Astrocyte (in vitro differentiated cells and primary cell): ENCODE results near the gene UBTD1. TPM values are rescaled to one million over a fixed set of nuclear protein-coding genes. Genes with fewer than 3 reads are reported as not detected.

Experiments
- DNase-seq: peaks from one replicate; pipeline ENCODE4 v3.0.0-alpha.2; 2010; ENCODE audit warnings: low read depth
- FAIRE-seq: peaks from 2 replicates; lab custom pipeline; 2011; peaks lifted over from hg19 to GRCh38; lab: Jason Lieb, UNC
- H2AFZ ChIP-seq: 2 replicates; pipeline ENCODE4 v1.6.0; 2012; ENCODE audit warnings: low read depth, low read length, inconsistent platforms
- H3K27ac ChIP-seq: 2 replicates; pipeline ENCODE4 v1.5.1; 2011; ENCODE audit warnings: low read depth, low read length, inconsistent platforms
- H3K27me3 ChIP-seq: 2 replicates; pipeline ENCODE4 v1.6.0; 2011; ENCODE audit warnings: low read length, inconsistent platforms; ENCODE audit not compliant: insufficient read depth
- H3K36me3 ChIP-seq: 2 replicates; pipeline ENCODE4 v1.5.1; 2011; ENCODE audit warnings: low read length, inconsistent platforms; ENCODE audit not compliant: insufficient read depth
- H3K4me1 ChIP-seq: 2 replicates; pipeline ENCODE4 v1.5.1; 2011; ENCODE audit warnings: low read length, inconsistent platforms; ENCODE audit not compliant: insufficient read depth
- H3K4me2 ChIP-seq: 2 replicates; pipeline ENCODE4 v1.6.0; 2012; ENCODE audit warnings: low read length, inconsistent platforms
- H3K4me3 ChIP-seq: 2 replicates; pipeline ENCODE4 v1.5.1; 2011; ENCODE audit warnings: low read depth, mild to moderate bottlenecking, low read length, inconsistent platforms; ENCODE audit not compliant: insufficient read depth
- H3K79me2 ChIP-seq: 2 replicates; pipeline ENCODE4 v1.6.0; 2012; ENCODE audit warnings: mild to moderate bottlenecking, low read length, inconsistent platforms; ENCODE audit not compliant: insufficient read depth
- H3K9ac ChIP-seq: 2 replicates; pipeline ENCODE4 v1.6.0; 2012; ENCODE audit warnings: mild to moderate bottlenecking, low read length, inconsistent platforms
- H3K9me3 ChIP-seq: 2 replicates; pipeline ENCODE4 v1.5.1; 2012; ENCODE audit warnings: low read depth, mild to moderate bottlenecking, low read length, inconsistent platforms; ENCODE audit not compliant: insufficient read depth
- H4K20me1 ChIP-seq: 2 replicates; pipeline ENCODE4 v1.6.0; 2012; ENCODE audit warnings: low read length, inconsistent platforms; ENCODE audit not compliant: insufficient read depth
- H3K27ac Mint-ChIP-seq: one replicate; pipeline ENCODE4 v1.8.0; 2021; ENCODE audit warnings: mild to moderate bottlenecking, mixed read lengths; ENCODE audit not compliant: unreplicated experiment
- H3K27me3 Mint-ChIP-seq: one replicate; pipeline ENCODE4 v1.8.0; 2021; ENCODE audit warnings: low read depth, mixed read lengths; ENCODE audit not compliant: unreplicated experiment
- H3K36me3 Mint-ChIP-seq: one replicate; pipeline ENCODE4 v1.8.0; 2021; ENCODE audit warnings: low read depth, mixed read lengths; ENCODE audit not compliant: unreplicated experiment
- H3K4me1 Mint-ChIP-seq: one replicate; pipeline ENCODE4 v1.8.0; 2021; ENCODE audit warnings: low read depth, mixed read lengths; ENCODE audit not compliant: unreplicated experiment
- H3K4me3 Mint-ChIP-seq: one replicate; pipeline ENCODE4 v1.8.0; 2021; ENCODE audit warnings: mild to moderate bottlenecking, moderate library complexity, mixed read lengths; ENCODE audit not compliant: unreplicated experiment
- H3K9me3 Mint-ChIP-seq: one replicate; pipeline ENCODE4 v1.8.0; 2021; ENCODE audit warnings: mild to moderate bottlenecking, mixed read lengths; ENCODE audit not compliant: unreplicated experiment
- CTCF ChIP-seq: IDR thresholded peaks from 2 replicates; pipeline ENCODE4 v1.5.1; 2011; ENCODE audit warnings: low read depth, mild to moderate bottlenecking, inconsistent platforms, low read length, moderate library complexity; ENCODE audit not compliant: insufficient read depth
- EZH2 ChIP-seq: IDR thresholded peaks from 2 replicates; pipeline ENCODE4 v1.6.1; 2012; ENCODE audit warnings: mild to moderate bottlenecking, low read length, inconsistent platforms; ENCODE audit not compliant: insufficient read depth
- total RNA-seq: library from RNA; stranded (reverse); gene quantifications from 2 replicates; pipeline ENCODE4 v1.2.1, GENCODE V29; 2021

The UBTD1 gene
- total RNA-seq, 1 donor from 2014 or later: 73.1 TPM

GRCh38 chr10:97498076-97498840 lies 466 bp upstream of the UBTD1 start, which contains the start of gene MMS19:
Gene MMS19, minus strand, starts transcription at chr10:97498422. Its CDS starts 38 bp downstream, at chr10:97498384.
- Mint-ChIP-seq H3K27me3 (no peaks in the 10 kb centered on the region), H3K36me3 (peaks cover 2% of the 10 kb centered on the region), H3K9me3 (no peaks in the 10 kb centered on the region), H3K27ac (peak within 1 kb of the TSS; percentile 97), H3K4me1 (peaks cover 50% of the 10 kb centered on the region), H3K4me3 (peak within 1 kb of the TSS; percentile 98)
- H3K27ac ChIP-seq: peak within 1 kb of the TSS; percentile 88
- TF ChIP-seq CTCF (no peak), EZH2 (no peak)
- H3K4me3 ChIP-seq: peak within 1 kb of the TSS; percentile 97
- peaks cover 87% of the 10 kb centered on the region for H3K79me2 ChIP-seq
- no peaks in the 10 kb centered on the region for H3K36me3 ChIP-seq
- peak; percentile 92 for DNase-seq
- H2AFZ ChIP-seq: peak within 1 kb of the TSS; percentile 82
- H3K4me1 ChIP-seq: peaks cover 24% of the 10 kb centered on the region
- peak within 1 kb of the TSS; percentile 95 for H3K9ac ChIP-seq
- peaks cover 73% of the 10 kb centered on the region for H4K20me1 ChIP-seq
- no peak for FAIRE-seq
- H3K9me3 ChIP-seq: no peaks in the 10 kb centered on the region
- H3K27me3 ChIP-seq: no peaks in the 10 kb centered on the region
- H3K4me2 ChIP-seq: peak within 1 kb of the TSS; percentile 98

- no peak for TF ChIP-seq EZH2
- no peak for TF ChIP-seq CTCF
- Histone ChIP-seq H3K27ac (peak overlapping the region; percentile 69), H3K4me2 (peak overlapping the region; percentile 98), H3K27me3 (no peaks in the 10 kb centered on the region), H3K79me2 (peaks cover 87% of the 10 kb centered on the region), H3K9me3 (no peaks in the 10 kb centered on the region), H3K36me3 (peaks cover 4% of the 10 kb centered on the region), H3K4me3 (peak overlapping the region; percentile 97), H3K9ac (peak overlapping the region; percentile 95), H3K4me1 (peaks cover 24% of the 10 kb centered on the region), H2AFZ (peak overlapping the region; percentile 80), H4K20me1 (peaks cover 73% of the 10 kb centered on the region)
- no peaks in the 10 kb centered on the region for H3K9me3 Mint-ChIP-seq
- peak overlapping the region; percentile 90 for H3K4me3 Mint-ChIP-seq
- no peaks in the 10 kb centered on the region for H3K27me3 Mint-ChIP-seq
- peaks cover 2% of the 10 kb centered on the region for H3K36me3 Mint-ChIP-seq
- FAIRE-seq (no peak), DNase-seq (peak; percentile 42)
- peak overlapping the region; percentile 66 for H3K27ac Mint-ChIP-seq
- peaks cover 36% of the 10 kb centered on the region for H3K4me1 Mint-ChIP-seq
These were observed 1.0 kb downstream of the UBTD1 start for GRCh38 chr10:97499561-97500296.
